Embryonic facial prominence (tissue), 1 donor: ENCODE measurements around the gene DNAJC6.

Experiments
- DNase-seq: peaks from one replicate; pipeline ENCODE4 v3.0.0-alpha.2; 2016; ENCODE audit errors: extremely low spot score

Gene DNAJC6

DNA sequence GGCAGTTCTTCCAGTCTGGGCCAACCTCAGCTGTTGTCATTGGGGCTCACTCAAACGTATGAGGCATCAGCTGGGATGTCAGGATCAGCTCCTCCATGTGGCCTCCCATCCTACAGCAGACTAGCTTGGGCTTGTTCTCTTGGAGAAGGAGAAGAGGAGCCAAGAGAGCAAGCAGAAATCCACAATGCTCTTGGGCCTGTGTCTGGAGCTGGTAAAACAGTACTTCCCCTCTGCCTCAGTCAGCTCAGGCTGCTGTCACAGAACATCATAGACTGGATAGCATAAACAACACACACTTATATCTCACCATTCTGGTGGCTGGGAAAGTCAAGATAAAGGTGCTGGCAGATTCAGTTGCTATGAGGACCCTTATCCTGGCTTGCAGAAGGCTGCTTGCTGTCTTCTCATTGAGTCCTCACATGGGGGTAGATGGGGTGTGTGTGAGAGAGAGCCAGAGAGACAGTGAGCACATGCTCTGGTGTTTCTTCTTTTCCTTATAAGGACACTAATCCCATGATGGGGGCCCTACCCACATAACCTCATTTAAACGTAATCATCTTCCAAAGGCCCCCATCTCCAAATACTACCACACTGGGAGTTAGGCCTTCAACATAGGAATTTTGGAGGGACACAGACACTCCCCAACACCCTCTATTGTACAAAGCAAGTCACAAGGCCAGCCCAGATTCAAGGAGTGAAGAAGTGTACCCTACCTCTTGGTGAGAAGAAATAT, 16.3 kb upstream of the DNAJC6 start:
- no peak for DNase-seq

GRCh38 chr1:65297706-65298105, 11.6 kb upstream of the DNAJC6 start:
- no peak for DNase-seq

- DNase-seq: no peak
Measured at GRCh38 chr1:65299328-65299727, 10.0 kb upstream of the DNAJC6 start.

GRCh38 chr1:65308781-65309303, 501 bp upstream of the DNAJC6 start:
- no peak for DNase-seq

DNA sequence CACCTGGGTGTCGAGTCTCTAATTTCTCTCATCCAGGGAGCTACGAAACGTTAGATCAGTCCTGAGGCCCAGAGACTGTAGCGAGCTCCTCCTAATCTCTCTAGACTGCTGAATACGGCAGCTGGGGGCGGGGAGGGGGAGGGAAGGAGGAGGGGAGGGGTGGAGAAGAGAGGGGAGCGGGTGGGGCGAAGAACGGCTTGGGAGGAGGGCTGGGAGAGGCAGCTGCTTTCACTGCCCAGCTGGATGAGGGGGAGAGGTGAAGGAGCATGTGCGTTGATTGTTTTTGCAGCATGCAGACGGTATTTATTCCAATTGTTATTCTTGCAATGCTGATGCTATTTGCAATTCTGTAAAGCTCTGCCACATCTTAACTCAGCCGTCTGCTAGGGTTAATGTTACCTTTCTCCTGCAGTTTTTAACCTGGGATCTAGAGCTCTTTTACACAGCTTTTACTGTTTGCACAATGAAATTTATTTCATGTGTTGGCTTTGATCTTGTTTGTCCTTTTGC, 790 bp downstream of the DNAJC6 start:
- DNase-seq: no peak

- no peak for DNase-seq
Measured at GRCh38 chr1:65311760-65312159, 2.4 kb downstream of the DNAJC6 start.

GRCh38 chr1:65316233-65316632, 6.9 kb downstream of the DNAJC6 start:
- no peak for DNase-seq

DNA sequence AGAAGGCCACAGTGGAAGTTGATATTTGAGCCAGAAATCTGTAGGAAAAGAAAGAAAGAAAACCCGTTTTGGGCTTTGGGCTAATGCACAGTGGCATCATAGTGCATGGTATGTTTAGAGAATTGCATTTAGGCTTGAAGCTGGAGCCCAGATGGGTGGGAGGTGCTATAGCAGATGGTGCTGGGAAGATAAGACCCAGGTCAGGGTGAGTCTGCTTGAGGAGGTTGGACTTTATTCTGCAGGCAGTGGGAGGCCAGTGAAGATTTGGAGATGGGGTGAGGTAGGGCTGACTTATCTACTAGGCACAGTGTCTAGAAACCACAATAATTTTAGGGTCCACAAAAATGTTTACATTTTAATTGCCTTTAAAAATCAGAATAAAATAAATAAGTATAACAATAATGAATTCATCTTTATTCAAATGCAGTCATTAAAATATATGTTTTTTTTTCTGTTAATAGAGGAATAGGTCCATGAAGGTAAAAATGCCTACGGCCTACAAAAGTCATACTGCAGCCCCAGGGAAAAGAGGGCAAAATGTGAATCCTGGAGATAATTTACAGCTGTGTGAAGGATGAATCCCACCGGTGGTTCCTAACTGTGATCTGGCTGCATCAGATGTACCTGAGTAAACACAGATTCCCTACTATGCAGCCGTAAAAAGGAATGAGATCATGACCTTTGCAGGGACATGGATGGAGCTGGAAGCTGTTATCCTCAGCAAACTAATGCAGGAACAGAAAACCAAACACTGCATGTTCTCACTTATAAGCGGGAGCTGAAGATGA, 8.7 kb downstream of the DNAJC6 start:
- no peak for DNase-seq

DNA sequence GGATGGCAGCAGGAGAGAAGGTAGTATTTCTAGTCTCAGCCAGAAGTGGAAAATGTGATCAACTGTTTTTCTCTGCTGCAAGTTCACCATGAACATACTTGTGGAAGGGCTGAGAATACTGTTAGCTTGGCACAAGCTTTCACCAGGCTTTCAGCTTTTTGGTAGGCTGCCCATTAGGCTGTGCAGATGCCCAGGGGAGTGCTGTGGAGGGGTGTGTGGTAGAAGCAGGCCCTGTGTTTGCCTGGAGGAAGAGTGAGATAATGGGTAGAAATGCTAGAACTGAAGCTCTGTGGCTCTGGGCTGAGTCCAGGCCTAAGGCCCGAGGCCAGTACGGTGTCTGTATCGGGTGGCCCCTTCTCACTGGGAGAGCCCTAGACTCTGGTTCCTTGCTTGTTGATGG, 9.8 kb downstream of the DNAJC6 start:
- DNase-seq: no peak

- no peak for DNase-seq
Measured at GRCh38 chr1:65319754-65320153, 10.4 kb downstream of the DNAJC6 start.

GRCh38 chr1:65321879-65322278, 12.5 kb downstream of the DNAJC6 start:
- DNase-seq: no peak

- DNase-seq: no peak
Measured at GRCh38 chr1:65323246-65323645, 13.9 kb downstream of the DNAJC6 start.

DNA sequence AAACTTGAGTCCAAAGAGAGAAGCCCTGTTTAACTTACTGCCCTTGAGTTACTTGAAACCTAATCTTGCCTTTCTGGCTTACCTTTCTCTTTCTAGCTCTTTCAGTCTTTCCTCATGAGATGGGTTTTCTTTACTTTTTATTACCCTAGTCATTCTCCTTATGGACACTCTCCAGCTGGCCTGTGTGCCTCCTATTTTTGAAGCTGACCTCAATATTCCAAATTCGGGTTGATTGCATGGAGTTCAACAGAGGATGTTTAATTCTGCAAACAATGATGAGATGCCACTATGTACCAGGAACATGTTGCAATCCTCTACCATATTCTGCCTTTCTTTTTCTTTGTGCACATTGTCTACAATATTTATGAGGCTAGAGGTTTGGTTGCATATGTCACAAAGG, 20.7 kb downstream of the DNAJC6 start:
- no peak for DNase-seq

DNA sequence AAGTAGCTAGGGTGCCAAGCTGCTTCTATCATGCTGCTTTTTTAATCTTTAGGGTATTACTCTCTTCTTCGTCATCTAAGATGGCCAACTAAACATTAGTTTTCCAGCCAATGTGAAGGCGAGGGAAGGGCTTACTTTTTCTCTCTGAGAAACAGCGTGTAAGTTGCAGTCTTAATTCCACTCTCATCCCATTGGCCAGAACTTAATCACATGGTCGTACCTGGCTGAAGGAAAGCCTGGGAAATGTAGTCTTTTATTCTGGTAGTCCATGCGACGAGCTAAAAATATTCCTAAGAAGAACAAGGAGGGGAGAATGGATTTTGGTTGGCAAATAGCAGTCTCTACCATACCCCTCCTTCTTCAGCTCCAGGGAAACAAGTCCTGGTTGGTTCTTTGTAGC, 21.5 kb downstream of the DNAJC6 start:
- DNase-seq: no peak

DNA sequence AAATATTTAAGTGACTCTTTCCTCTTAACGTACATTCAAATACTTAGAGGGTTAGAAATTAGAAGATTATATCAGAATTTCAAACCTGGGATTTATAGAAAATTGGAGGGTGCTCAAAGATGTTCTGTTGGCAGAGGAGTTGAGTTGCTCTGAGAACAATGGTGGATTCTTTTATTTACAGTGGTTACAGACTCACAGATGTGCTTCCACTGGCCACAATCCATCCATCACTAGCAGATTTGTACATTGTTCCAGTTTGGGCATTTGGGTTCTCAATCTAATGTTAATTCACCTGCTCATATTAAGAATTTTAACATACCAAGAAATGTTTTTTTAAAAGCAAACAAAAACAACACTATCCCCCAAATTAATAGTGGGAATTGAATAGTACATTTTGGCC, 23.5 kb downstream of the DNAJC6 start:
- no peak for DNase-seq

DNA sequence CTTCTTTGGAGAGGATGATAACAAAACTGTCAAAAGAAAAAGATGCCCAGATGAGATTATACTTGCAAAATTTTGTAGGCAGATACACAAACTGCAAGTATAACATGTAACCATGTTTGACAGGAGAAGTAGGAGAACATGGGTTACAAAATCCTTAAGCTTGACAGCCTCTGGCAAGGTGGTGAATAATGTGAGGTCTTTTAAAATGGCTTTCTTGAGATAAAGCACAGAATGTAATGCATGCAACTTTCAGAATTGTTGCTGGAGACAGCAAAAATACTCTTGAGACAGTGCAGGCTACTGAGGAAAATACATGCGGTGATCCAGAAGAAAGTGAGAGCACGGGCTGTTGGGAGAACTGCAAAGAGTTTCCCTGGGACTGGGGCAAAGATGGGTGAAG, 24.7 kb downstream of the DNAJC6 start:
- no peak for DNase-seq

- DNase-seq: no peak
Measured at GRCh38 chr1:65339866-65340468, 30.6 kb downstream of the DNAJC6 start.

GRCh38 chr1:65341381-65341780, 32.0 kb downstream of the DNAJC6 start:
- no peak for DNase-seq

DNA sequence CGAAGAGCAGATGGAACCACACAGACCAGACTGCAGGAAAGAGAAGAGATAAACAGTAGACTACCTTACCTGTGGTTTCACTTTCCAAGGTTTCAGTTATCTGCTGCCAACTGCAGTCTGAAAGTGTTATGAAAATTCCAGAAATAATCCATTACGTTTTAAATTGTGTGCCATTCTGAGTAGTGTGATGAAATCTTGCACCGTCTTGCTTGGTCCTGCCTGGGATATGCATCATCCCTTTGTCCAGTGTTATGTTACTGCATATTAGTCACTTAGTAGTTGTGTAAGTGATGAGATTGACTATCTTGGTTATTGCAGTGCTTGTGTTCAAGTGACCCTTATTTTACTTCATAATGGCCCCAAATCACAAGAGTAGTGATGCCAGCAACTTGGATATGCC, 33.9 kb downstream of the DNAJC6 start:
- DNase-seq: no peak

DNA sequence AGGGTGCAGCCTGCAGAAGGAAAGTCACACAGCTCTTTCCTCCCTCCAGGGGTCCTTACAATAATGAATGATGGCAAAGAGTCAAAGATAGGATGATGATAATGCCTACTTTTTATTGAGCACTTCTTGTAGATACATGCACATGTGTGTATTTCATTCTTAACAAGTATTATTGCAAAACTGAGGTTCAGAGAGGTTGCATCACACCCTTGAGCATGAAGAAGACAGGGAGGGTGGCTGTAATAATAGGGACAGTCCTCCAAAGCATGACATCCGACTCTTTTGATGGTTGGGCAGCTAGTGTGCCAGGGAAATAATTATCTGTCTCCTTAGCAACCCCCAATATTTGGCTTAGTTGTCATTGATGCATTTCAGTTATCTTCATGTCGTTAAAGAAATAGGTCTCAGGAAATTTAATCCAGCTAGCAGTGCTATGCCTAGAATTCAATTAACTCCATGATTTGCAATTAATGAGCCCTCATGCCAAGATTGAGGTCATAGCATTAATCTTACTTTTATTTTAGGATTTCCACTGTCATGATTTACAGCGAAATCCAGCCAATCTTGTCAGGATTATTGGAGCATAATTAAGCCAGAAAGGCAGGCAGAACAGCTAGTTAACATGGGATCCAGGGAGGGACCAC, 35.0 kb downstream of the DNAJC6 start:
- no peak for DNase-seq

DNA sequence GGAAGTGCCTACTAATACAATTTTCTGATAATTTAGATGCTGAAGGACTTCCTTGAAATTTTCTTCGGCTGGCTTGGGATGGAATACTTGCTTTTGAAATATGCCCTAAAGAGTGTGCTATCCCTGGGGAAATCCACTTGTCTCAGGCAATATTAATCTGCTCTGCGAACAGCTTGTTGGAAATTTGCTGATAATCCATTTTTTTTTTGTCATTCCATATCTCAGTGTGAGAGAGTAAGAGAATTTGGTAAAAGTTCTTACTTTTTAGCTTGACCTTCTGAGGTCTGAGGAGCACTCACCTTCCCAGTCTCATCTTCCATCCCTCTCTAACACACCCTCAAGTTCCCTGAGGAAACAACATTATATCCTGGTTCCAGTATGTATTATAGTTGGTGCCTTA, 36.8 kb downstream of the DNAJC6 start:
- DNase-seq: no peak
